Measurements from ENCODE around the gene MGAT4A. TPM values are rescaled to one million over a fixed set of nuclear protein-coding genes. Genes with fewer than 3 reads are reported as not detected.
"Not testable (repeated sequence)": the region's sequence is repeated elsewhere in the genome, so short reads cannot be mapped to it uniquely, and the experiment has no call there.

The MGAT4A gene
- polyA plus RNA-seq, 1 donor = 33.4 TPM

- no peak for DNase-seq
These were observed 123.8 kb downstream of the MGAT4A start for GRCh38 chr2:98607104-98607503.

- no peak for DNase-seq
These were observed 124.5 kb downstream of the MGAT4A start for GRCh38 chr2:98606431-98606830.

GRCh38 chr2:98605076-98605475 lies 125.9 kb downstream of the MGAT4A start:
- no peak for DNase-seq

GRCh38 chr2:98604547-98604946 lies 126.4 kb downstream of the MGAT4A start:
- DNase-seq = no peak

GRCh38 chr2:98601532-98602132 lies 129.3 kb downstream of the MGAT4A start:
- DNase-seq = no peak

GRCh38 chr2:98598781-98599428 lies 132.0 kb downstream of the MGAT4A start:
- no peak for DNase-seq

- not testable (repeated sequence) for DNase-seq
These were observed 136.3 kb downstream of the MGAT4A start for GRCh38 chr2:98594665-98595064.

GRCh38 chr2:98592565-98592964 lies 138.4 kb downstream of the MGAT4A start:
- no peak for DNase-seq

- no peak for DNase-seq
These were observed 141.4 kb downstream of the MGAT4A start for GRCh38 chr2:98589489-98589888.

GRCh38 chr2:98588880-98589431 lies 142.0 kb downstream of the MGAT4A start:
- no peak for DNase-seq

- DNase-seq = no peak
These were observed 144.3 kb downstream of the MGAT4A start for GRCh38 chr2:98586551-98587140.

- no peak for DNase-seq
These were observed 145.5 kb downstream of the MGAT4A start for GRCh38 chr2:98585386-98585785.

GRCh38 chr2:98583816-98584618 lies 146.9 kb downstream of the MGAT4A start:
- no peak for DNase-seq

- no peak for DNase-seq
These were observed 147.7 kb downstream of the MGAT4A start for GRCh38 chr2:98583276-98583675.

- DNase-seq = no peak
These were observed 148.4 kb downstream of the MGAT4A start for GRCh38 chr2:98582523-98582922.

GRCh38 chr2:98580656-98581284 lies 150.2 kb downstream of the MGAT4A start:
- DNase-seq = no peak

GRCh38 chr2:98579926-98580325 lies 151.0 kb downstream of the MGAT4A start:
- no peak for DNase-seq

- no peak for DNase-seq
These were observed 152.7 kb downstream of the MGAT4A start for GRCh38 chr2:98578231-98578630.

- DNase-seq = no peak
These were observed 153.6 kb downstream of the MGAT4A start for GRCh38 chr2:98577313-98577712.

GRCh38 chr2:98576666-98577312 lies 154.1 kb downstream of the MGAT4A start:
- no peak for DNase-seq

GRCh38 chr2:98573426-98573825 lies 157.5 kb downstream of the MGAT4A start:
- DNase-seq = no peak

GRCh38 chr2:98572676-98573075 lies 158.3 kb downstream of the MGAT4A start:
- no peak for DNase-seq
